NCI-H524 (cell line): ENCODE measurements around the gene ZNF283.
"Not testable (repeated sequence)": the region's sequence is repeated elsewhere in the genome, so short reads cannot be mapped to it uniquely, and the experiment has no call there.

Experiments used
- DNase-seq, 2 experiments: peaks; one replicate each; lab custom pipeline; 2025; lab: John Stamatoyannopoulos, UW

Gene ZNF283

GRCh38 chr19:43848821-43849220, 21.7 kb downstream of the ZNF283 start:
- DNase-seq, result no peak

- no peak for DNase-seq
Measured at GRCh38 chr19:43858174-43858573, 31.1 kb downstream of the ZNF283 start.

GRCh38 chr19:43866923-43867322, 39.8 kb downstream of the ZNF283 start:
- not testable (repeated sequence) for DNase-seq

GRCh38 chr19:43872547-43873336, 45.6 kb downstream of the ZNF283 start:
- no peak for DNase-seq

GRCh38 chr19:43880483-43880882, 53.4 kb downstream of the ZNF283 start:
- DNase-seq, result no peak

GRCh38 chr19:43883864-43884263, 56.7 kb downstream of the ZNF283 start, which contains the start of gene ZNF404:
ZNF404 (minus strand) TSS chr19:43883964.
- DNase-seq, result no peak

GRCh38 chr19:43895727-43896308, 68.7 kb downstream of the ZNF283 start:
- no peak for DNase-seq
